PC-3 (cell line): ENCODE measurements around the gene TBC1D2.

Source experiments
- EZH2 ChIP-seq: fragments of 300-600 bp; sonication (generic); IDR thresholded peaks from one replicate; pipeline ENCODE4 v1.6.1; 2017; ENCODE audit warnings: antibody characterized with exemption, mild to moderate bottlenecking, low read length; ENCODE audit not compliant: unreplicated experiment
- EZH2phosphoT487 ChIP-seq: fragments of 300-600 bp; sonication (generic); IDR thresholded peaks from 2 replicates; pipeline ENCODE4 v1.6.1; 2018; ENCODE audit warnings: mild to moderate bottlenecking, antibody characterized with exemption, low read length, borderline replicate concordance
- TF ChIP-seq, protein P1 (sequence below): fragments of 300-600 bp; sonication (generic); conservative IDR thresholded peaks from 2 replicates; pipeline ENCODE4 v1.5.1; 2017; ENCODE audit warnings: antibody characterized with exemption, low read depth, mild to moderate bottlenecking, low read length

DNA sequence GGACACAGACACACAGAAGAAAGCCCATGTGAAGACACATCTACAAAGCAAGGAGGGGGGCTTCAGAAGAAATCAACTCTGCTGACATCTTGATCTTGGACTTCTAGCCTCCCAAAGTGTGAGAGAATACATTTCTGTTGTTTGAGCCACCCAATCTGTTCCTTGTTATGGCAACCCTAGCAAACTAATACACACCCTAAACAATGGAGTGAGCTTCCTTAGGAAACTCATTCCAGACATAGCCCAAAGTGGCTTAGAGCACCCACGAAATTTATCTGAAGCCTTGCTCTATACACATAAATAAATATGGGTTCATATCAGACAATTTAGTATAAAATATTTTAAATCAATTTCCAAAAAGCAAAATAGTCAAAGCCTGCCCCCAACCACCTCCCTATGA, 7.6 kb upstream of the TBC1D2 start:
- no peak for TF ChIP-seq EZH2phosphoT487
- TF ChIP-seq, protein P1, sequence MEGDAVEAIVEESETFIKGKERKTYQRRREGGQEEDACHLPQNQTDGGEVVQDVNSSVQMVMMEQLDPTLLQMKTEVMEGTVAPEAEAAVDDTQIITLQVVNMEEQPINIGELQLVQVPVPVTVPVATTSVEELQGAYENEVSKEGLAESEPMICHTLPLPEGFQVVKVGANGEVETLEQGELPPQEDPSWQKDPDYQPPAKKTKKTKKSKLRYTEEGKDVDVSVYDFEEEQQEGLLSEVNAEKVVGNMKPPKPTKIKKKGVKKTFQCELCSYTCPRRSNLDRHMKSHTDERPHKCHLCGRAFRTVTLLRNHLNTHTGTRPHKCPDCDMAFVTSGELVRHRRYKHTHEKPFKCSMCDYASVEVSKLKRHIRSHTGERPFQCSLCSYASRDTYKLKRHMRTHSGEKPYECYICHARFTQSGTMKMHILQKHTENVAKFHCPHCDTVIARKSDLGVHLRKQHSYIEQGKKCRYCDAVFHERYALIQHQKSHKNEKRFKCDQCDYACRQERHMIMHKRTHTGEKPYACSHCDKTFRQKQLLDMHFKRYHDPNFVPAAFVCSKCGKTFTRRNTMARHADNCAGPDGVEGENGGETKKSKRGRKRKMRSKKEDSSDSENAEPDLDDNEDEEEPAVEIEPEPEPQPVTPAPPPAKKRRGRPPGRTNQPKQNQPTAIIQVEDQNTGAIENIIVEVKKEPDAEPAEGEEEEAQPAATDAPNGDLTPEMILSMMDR, result no peak
- no peak for TF ChIP-seq EZH2
